GM18505 (cell line): ENCODE results near the gene KCNK15.

Source experiments
- ATAC-seq: cut with Tn5 transposase; IDR thresholded peaks from one replicate; pipeline ENCODE4 v1.9.1; 2021; ENCODE audit not compliant: unreplicated experiment
- POLR2A ChIP-seq: IDR thresholded peaks from 4 replicates; pipeline ENCODE4 v1.6.1; 2011; ENCODE audit warnings: borderline replicate concordance; ENCODE audit not compliant: insufficient read depth, insufficient read length; ENCODE audit errors: extremely low read depth

KCNK15 gene

GRCh38 chr20:44723798-44724362 is 21.8 kb upstream of the KCNK15 start:
- no peak for ATAC-seq
- TF ChIP-seq POLR2A: no peak

- ATAC-seq: no peak
- TF ChIP-seq POLR2A: no peak
Measured at GRCh38 chr20:44724423-44725091, 21.1 kb upstream of the KCNK15 start.

GRCh38 chr20:44725837-44726236 is 19.8 kb upstream of the KCNK15 start:
- TF ChIP-seq POLR2A: no peak
- no peak for ATAC-seq

- no peak for TF ChIP-seq POLR2A
- no peak for ATAC-seq
Measured at GRCh38 chr20:44727039-44727438, 18.6 kb upstream of the KCNK15 start.

GRCh38 chr20:44727651-44728050 is 18.0 kb upstream of the KCNK15 start:
- no peak for ATAC-seq
- TF ChIP-seq POLR2A: no peak

- no peak for TF ChIP-seq POLR2A
- no peak for ATAC-seq
Measured at GRCh38 chr20:44728801-44729443, 16.7 kb upstream of the KCNK15 start.

- ATAC-seq: no peak
- TF ChIP-seq POLR2A: no peak
Measured at GRCh38 chr20:44730441-44730840, 15.2 kb upstream of the KCNK15 start.

- no peak for TF ChIP-seq POLR2A
Measured at GRCh38 chr20:44731657-44732056, 14.0 kb upstream of the KCNK15 start.

GRCh38 chr20:44732327-44732726 is 13.3 kb upstream of the KCNK15 start:
- no peak for TF ChIP-seq POLR2A
- no peak for ATAC-seq

More at GRCh38 chr20:44731657-44732056, 14.0 kb upstream of the KCNK15 start:
- no peak for ATAC-seq

GRCh38 chr20:44733341-44734069 is 12.2 kb upstream of the KCNK15 start:
- ATAC-seq: no peak
- TF ChIP-seq POLR2A: no peak

GRCh38 chr20:44734938-44735337 is 10.7 kb upstream of the KCNK15 start:
- TF ChIP-seq POLR2A: no peak
- ATAC-seq: no peak

- TF ChIP-seq POLR2A: no peak
- ATAC-seq: no peak
Measured at GRCh38 chr20:44735816-44736169, 9.9 kb upstream of the KCNK15 start.

- ATAC-seq: no peak
- TF ChIP-seq POLR2A: no peak
Measured at GRCh38 chr20:44736170-44737021, 9.3 kb upstream of the KCNK15 start.
